ENCODE data around the gene DNAJC9. TPM values are rescaled to one million over a fixed set of nuclear protein-coding genes. Genes with fewer than 3 reads are reported as not detected.

DNAJC9 gene
- total and polyA plus RNA-seq, 9 donors = 13.3 to 24.3 (median 16.4) TPM

DNA sequence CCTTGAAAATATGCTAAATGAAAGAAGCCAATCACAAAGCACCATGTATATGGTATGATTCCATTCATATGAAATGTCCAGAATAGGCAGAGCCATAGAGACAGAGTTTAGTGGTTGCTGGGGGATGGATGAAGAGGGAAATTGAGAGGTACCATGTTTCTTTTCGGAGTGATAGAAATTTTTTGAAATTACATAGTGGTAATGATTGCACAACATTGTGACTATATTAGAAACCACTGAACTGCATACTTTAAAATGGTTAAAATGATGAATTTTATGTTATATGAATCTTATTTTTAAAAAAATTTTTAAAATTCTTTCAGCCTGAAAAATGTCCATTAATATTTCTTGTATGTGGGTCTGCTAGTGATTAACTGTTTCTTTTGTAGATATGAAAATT, 26.1 kb downstream of the DNAJC9 start:
- 77 to 93% (median 81%) methylated on average over 1 of the region's 1 CpG for WGBS, 3 donors
- Histone ChIP-seq H3K9me3 (no peaks in the 10 kb centered on the region), H3K27me3 (no peaks in the 10 kb centered on the region), H3K4me1 (ENCODE audit: insufficient read depth) (no peaks in the 10 kb centered on the region), H3K27ac (no peak overlapping the region), H3K36me3 (no peaks in the 10 kb centered on the region), H3K4me3 (no peak overlapping the region)
- intact Hi-C loops (cut with DNase I) = no loop called here
- TF ChIP-seq POLR2A (IDR thresholded peaks at IDR 0.05) = no peak
- TF ChIP-seq EP300 (IDR thresholded peaks at IDR 0.05) = no peak
- TF ChIP-seq, protein P1, sequence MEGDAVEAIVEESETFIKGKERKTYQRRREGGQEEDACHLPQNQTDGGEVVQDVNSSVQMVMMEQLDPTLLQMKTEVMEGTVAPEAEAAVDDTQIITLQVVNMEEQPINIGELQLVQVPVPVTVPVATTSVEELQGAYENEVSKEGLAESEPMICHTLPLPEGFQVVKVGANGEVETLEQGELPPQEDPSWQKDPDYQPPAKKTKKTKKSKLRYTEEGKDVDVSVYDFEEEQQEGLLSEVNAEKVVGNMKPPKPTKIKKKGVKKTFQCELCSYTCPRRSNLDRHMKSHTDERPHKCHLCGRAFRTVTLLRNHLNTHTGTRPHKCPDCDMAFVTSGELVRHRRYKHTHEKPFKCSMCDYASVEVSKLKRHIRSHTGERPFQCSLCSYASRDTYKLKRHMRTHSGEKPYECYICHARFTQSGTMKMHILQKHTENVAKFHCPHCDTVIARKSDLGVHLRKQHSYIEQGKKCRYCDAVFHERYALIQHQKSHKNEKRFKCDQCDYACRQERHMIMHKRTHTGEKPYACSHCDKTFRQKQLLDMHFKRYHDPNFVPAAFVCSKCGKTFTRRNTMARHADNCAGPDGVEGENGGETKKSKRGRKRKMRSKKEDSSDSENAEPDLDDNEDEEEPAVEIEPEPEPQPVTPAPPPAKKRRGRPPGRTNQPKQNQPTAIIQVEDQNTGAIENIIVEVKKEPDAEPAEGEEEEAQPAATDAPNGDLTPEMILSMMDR (IDR thresholded peaks at IDR 0.05) = no peak
- no peak for DNase-seq

DNA sequence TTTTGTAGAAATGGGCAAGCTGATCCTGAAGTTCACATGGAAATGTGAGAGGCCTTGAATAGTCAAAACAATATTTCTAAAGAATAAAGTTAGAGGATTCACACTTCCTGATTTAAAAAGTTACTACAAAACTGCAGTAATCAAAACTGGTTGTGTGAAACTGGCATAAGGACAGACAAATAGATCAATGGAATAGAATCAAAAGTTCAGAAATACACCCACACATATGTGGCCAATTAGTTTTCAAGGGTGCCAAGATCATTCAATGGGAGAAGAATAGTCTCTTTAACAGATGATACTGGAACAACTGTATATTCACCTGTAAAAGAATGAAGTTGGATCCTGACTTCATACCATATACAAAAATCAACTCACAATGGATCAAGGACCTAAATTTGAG, 27.7 kb downstream of the DNAJC9 start:
- Histone ChIP-seq H3K4me3 (no peak overlapping the region), H3K4me1 (ENCODE audit: insufficient read depth) (no peaks in the 10 kb centered on the region), H3K9me3 (no peaks in the 10 kb centered on the region), H3K27me3 (no peaks in the 10 kb centered on the region), H3K36me3 (no peaks in the 10 kb centered on the region), H3K27ac (no peak overlapping the region)
- intact Hi-C loops (cut with DNase I) = no loop called here
- no peak for DNase-seq
- no peak for TF ChIP-seq POLR2A (IDR thresholded peaks at IDR 0.05)
- TF ChIP-seq EP300 (IDR thresholded peaks at IDR 0.05) = no peak
- TF ChIP-seq, protein P1 (IDR thresholded peaks at IDR 0.05) = no peak

DNA sequence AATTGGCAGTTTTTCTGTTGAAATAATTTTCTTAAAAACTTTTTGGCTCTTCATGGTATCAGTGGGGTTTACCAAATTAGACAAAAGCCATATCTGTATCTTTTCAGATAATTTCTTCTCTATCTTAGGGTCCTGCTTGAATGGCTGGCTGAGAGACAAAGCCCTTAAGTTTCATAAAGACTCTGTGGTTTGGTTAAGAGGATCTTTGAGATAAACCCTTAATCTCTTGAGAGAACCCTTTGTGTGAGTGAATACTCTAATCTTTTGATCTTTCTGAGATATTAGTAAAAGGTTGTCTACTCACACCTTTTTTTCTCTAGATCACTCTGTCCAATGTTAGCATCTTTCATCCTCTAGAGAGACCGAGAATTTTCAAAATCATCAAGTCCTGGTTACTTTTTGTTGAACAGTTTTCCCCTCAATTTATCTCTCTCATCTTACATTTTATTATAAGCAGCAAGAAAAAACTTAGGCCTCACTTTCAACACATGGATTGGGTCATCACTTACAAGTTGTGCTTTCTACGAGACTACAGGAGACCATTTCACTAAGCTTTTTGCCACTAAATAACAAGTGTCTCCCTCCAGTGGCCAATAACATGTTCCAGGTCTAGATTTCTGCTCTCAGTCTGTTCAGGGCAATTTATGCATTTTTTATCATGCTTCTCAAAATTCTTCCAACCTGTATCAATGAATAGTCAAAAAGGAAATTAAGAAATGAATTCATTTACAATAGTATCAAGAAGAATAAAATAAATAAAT, 28.4 kb downstream of the DNAJC9 start:
- H3K4me1 ChIP-seq (ENCODE audit: insufficient read depth) = no peaks in the 10 kb centered on the region
- no peak overlapping the region for H3K27ac ChIP-seq
- H3K4me3 ChIP-seq = no peak overlapping the region
- H3K9me3 ChIP-seq = no peaks in the 10 kb centered on the region
- intact Hi-C loops (cut with DNase I) = no loop called here
- no peaks in the 10 kb centered on the region for H3K27me3 ChIP-seq
- TF ChIP-seq, protein P1 (IDR thresholded peaks at IDR 0.05) = no peak
- TF ChIP-seq EP300 (IDR thresholded peaks at IDR 0.05) (no peak), POLR2A (IDR thresholded peaks at IDR 0.05) (no peak)
- no peak for DNase-seq
- WGBS, 3 donors = 87 to 97% (median 94%) methylated on average over 2 of the region's 2 CpGs
- H3K36me3 ChIP-seq = no peaks in the 10 kb centered on the region

- 97 to 100% (median 98%) methylated on average over 2 of the region's 2 CpGs for WGBS, 3 donors
- Histone ChIP-seq H3K27me3 (no peaks in the 10 kb centered on the region), H3K4me3 (no peak overlapping the region), H3K36me3 (no peaks in the 10 kb centered on the region), H3K9me3 (no peaks in the 10 kb centered on the region), H3K4me1 (ENCODE audit: insufficient read depth) (no peaks in the 10 kb centered on the region), H3K27ac (no peak overlapping the region)
- intact Hi-C loops (cut with DNase I) = no loop called here
- no peak for DNase-seq
- TF ChIP-seq EP300 (IDR thresholded peaks at IDR 0.05) = no peak
These were observed 29.4 kb downstream of the DNAJC9 start for GRCh38 chr10:73217628-73218027.

GRCh38 chr10:73215749-73216148, 31.3 kb downstream of the DNAJC9 start:
- intact Hi-C loops (cut with DNase I) = no loop called here
- Histone ChIP-seq H3K27ac (no peak overlapping the region), H3K36me3 (no peaks in the 10 kb centered on the region), H3K4me3 (no peak overlapping the region), H3K9me3 (no peaks in the 10 kb centered on the region), H3K27me3 (no peaks in the 10 kb centered on the region), H3K4me1 (ENCODE audit: insufficient read depth) (no peaks in the 10 kb centered on the region)
- DNase-seq = no peak
- WGBS, 3 donors = 87 to 100% (median 98%) methylated on average over 1 of the region's 1 CpG
- no peak for TF ChIP-seq POLR2A (IDR thresholded peaks at IDR 0.05)
- TF ChIP-seq EP300 (IDR thresholded peaks at IDR 0.05) = no peak
- TF ChIP-seq, protein P1 (IDR thresholded peaks at IDR 0.05) = no peak

Measured in ovary (tissue), 9 donors.